CD4-positive, alpha-beta T cell (primary cell): ENCODE measurements around the gene TSPAN31. TPM values are rescaled to one million over a fixed set of nuclear protein-coding genes. Genes with fewer than 3 reads are reported as not detected.
"Not testable (repeated sequence)": the region's sequence is repeated elsewhere in the genome, so short reads cannot be mapped to it uniquely, and the experiment has no call there.

Experiments
- ATAC-seq: fragments of 200-7000 bp; cut with Tn5 transposase; one replicate; pipeline ENCODE4 v1.10.0; 2022; ENCODE audit warnings: mild to moderate bottlenecking; ENCODE audit not compliant: poor library complexity
- CTCF ChIA-PET: fragments of 350-600 bp; sonication (Branson Sonifier 250); formaldehyde crosslinking; loops from one replicate; lab custom pipeline; 2021; ENCODE audit warnings: antibody characterized with exemption, inconsistent platforms; lab: Charles Lee
- POLR2A ChIA-PET: fragments of 350-600 bp; sonication (Branson Sonifier 250); formaldehyde crosslinking; loops from one replicate; lab custom pipeline; 2021; ENCODE audit warnings: antibody characterized with exemption, inconsistent platforms; lab: Charles Lee
- DNase-seq, 14 experiments: peaks; one replicate each; pipeline ENCODE4 v3.0.0-alpha.2; 2013 to 2020; ENCODE audit warnings: mixed read lengths in 2 of 14
- H3K27ac ChIP-seq, 2 donors: one replicate each; pipeline versions ENCODE4 v1.5.1 to v1.7.0; 2013; ENCODE audit warnings: low read length in 2 of 2, low read depth in 1 of 2, mild to moderate bottlenecking in 1 of 2
- H3K27me3 ChIP-seq, 2 experiments: 1 replicate in 1 of 2; 2 replicates in 1 of 2; pipeline versions ENCODE4 v1.6.1 to v1.7.0; 2013; ENCODE audit warnings: low read length in 2 of 2, control low read depth in 1 of 2, mild to moderate bottlenecking in 1 of 2, moderate library complexity in 1 of 2; ENCODE audit not compliant: insufficient read depth in 2 of 2, control insufficient read depth in 1 of 2
- H3K36me3 ChIP-seq: one replicate; pipeline ENCODE4 v1.6.1; 2013; ENCODE audit warnings: low read length, control low read depth; ENCODE audit not compliant: insufficient read depth
- H3K4me1 ChIP-seq: one replicate; pipeline ENCODE4 v1.6.1; 2013; ENCODE audit warnings: low read length, control low read depth; ENCODE audit not compliant: insufficient read depth
- H3K4me3 ChIP-seq: one replicate; pipeline ENCODE4 v1.5.1; 2013; ENCODE audit warnings: mild to moderate bottlenecking, low read length, moderate library complexity
- H3K9me3 ChIP-seq, 2 experiments: 1 replicate in 1 of 2; 2 replicates in 1 of 2; pipeline versions ENCODE4 v1.6.1 to v1.7.0; 2013; ENCODE audit warnings: low read length in 2 of 2, mild to moderate bottlenecking in 2 of 2, control low read depth in 1 of 2, moderate library complexity in 1 of 2; ENCODE audit not compliant: control insufficient read depth in 1 of 2, insufficient read depth in 1 of 2
- H3K27ac Mint-ChIP-seq: one replicate; pipeline ENCODE4 v1.8.0; 2020; ENCODE audit warnings: mixed read lengths
- H3K27me3 Mint-ChIP-seq: one replicate; pipeline ENCODE4 v1.8.0; 2021; ENCODE audit warnings: mixed read lengths
- H3K36me3 Mint-ChIP-seq: one replicate; pipeline ENCODE4 v1.8.0; 2021; ENCODE audit warnings: low read depth, mixed read lengths
- H3K4me1 Mint-ChIP-seq: one replicate; pipeline ENCODE4 v1.8.0; 2021; ENCODE audit warnings: low read depth, mixed read lengths
- H3K4me3 Mint-ChIP-seq: one replicate; pipeline ENCODE4 v1.8.0; 2020; ENCODE audit warnings: mild to moderate bottlenecking, mixed read lengths
- H3K9me3 Mint-ChIP-seq: one replicate; pipeline ENCODE4 v1.8.0; 2020; ENCODE audit warnings: mixed read lengths
- intact Hi-C, 2 experiments: fragments of 100-400 bp; cut with DNase I in 1 of 2; cut with micrococcal nuclease in 1 of 2; formaldehyde crosslinking; loops; one replicate each; pipeline versions ENCODE4 v1.15.1 to v1.9.0; 2023 to 2025; cut with DNase I, micrococcal nuclease
- total RNA-seq, 174 experiments: library from RNA in 2 of 174; stranded (reverse) in 2 of 174; gene quantifications; one replicate each; pipeline ENCODE4 v1.2.3 and lab custom pipeline; 2021 to 2026
- TF ChIP-seq, protein P1 (sequence below): fragments of 200-600 bp; IDR thresholded peaks from one replicate; pipeline ENCODE4 v1.8.0; 2022; ENCODE audit warnings: antibody characterized with exemption, mild to moderate bottlenecking

Gene TSPAN31
- total RNA-seq, 2 experiments from 2014 or later: 10.3 to 10.7 TPM

DNA sequence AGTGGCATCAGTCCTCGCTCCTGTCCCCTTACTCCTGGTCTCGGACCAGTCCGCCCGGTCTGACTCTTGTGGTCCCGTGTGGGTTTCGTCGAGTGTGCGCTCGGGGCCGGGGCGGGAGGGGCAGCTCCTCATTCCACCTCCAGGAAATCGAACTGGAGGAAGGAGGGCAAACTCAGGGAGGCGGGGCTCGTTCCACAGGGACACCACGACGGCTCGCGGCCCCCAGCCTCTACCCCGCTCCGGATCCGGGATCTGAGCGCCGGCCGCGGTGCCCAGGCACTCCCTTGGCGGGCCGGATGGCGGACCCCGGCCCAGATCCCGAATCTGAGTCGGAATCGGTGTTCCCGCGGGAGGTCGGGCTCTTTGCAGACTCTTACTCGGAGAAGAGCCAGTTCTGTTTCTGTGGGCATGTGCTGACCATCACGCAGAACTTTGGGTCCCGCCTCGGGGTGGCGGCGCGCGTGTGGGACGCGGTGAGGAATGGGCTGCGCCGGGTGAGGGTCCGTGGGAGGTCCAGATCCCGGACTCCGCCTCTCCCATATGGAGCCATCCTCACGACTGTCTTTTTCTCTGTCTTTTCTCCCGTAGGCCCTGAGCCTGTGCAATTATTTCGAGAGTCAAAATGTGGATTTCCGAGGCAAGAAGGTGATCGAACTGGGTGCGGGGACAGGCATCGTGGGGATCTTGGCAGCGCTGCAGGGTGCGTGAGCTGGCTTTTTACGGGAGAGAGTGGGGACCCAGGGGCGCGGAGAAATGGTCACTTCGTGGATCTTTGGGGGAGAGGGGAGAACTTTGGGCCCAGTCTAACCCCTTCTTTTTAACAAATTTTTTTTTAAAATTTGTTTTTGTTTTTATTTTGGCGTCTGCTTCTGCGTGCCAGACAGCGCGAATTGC lies 27.8 kb downstream of the TSPAN31 start, which contains the start of gene EEF1AKMT3:
TSS of gene EEF1AKMT3 (plus strand) at position 186 of the 894 bp plus-strand sequence. CDS start at position 297, 111 bp downstream.
- H3K27me3 Mint-ChIP-seq: no peaks in the 10 kb centered on the region
- peaks cover 23% of the 10 kb centered on the region for H3K36me3 Mint-ChIP-seq
- peak within 1 kb of the TSS; percentile 63 for H3K4me3 ChIP-seq
- H3K9me3 ChIP-seq: no peaks in the 10 kb centered on the region
- peaks cover 0 to 1% of the 10 kb centered on the region in 2 experiments for H3K27me3 ChIP-seq
- peak within 1 kb of the TSS; percentile 93 for H3K27ac Mint-ChIP-seq
- TF ChIP-seq, protein P1, sequence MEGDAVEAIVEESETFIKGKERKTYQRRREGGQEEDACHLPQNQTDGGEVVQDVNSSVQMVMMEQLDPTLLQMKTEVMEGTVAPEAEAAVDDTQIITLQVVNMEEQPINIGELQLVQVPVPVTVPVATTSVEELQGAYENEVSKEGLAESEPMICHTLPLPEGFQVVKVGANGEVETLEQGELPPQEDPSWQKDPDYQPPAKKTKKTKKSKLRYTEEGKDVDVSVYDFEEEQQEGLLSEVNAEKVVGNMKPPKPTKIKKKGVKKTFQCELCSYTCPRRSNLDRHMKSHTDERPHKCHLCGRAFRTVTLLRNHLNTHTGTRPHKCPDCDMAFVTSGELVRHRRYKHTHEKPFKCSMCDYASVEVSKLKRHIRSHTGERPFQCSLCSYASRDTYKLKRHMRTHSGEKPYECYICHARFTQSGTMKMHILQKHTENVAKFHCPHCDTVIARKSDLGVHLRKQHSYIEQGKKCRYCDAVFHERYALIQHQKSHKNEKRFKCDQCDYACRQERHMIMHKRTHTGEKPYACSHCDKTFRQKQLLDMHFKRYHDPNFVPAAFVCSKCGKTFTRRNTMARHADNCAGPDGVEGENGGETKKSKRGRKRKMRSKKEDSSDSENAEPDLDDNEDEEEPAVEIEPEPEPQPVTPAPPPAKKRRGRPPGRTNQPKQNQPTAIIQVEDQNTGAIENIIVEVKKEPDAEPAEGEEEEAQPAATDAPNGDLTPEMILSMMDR: no peak
- peaks cover 28% of the 10 kb centered on the region for H3K4me1 ChIP-seq
- peaks cover 9% of the 10 kb centered on the region for H3K36me3 ChIP-seq
- H3K27ac ChIP-seq: peak within 1 kb of the TSS; percentile 79 to 85
- ChIA-PET POLR2A (interaction anchor here (0.7 to 1.5 kb wide), 13 partner anchors 9 to 164 kb away, joined by 3 to 15 read pairs (median 3); partner anchors contain the start of genes CDK4 and TSFM), CTCF (interaction anchor here (0.7 to 3.3 kb wide), 5 partner anchors 8 to 16 kb away, joined by 3 to 10 read pairs (median 6); partner anchors contain the start of gene TSFM)
- peak within 1 kb of the TSS; percentile 94 for H3K4me3 Mint-ChIP-seq
- ATAC-seq: peak; percentile 7
- intact Hi-C loops: loop anchor here (1.0 to 5.0 kb wide), 3 partner anchors 10 to 75 kb away; partner anchors contain the start of genes CTDSP2 (in 1 of the 2) and TSFM (in 1 of the 2)
- peaks cover 15% of the 10 kb centered on the region for H3K4me1 Mint-ChIP-seq
- peak in 4 of 14 experiments; percentile 22 to 48 (median 38) for DNase-seq
- no peaks in the 10 kb centered on the region for H3K9me3 Mint-ChIP-seq

DNA sequence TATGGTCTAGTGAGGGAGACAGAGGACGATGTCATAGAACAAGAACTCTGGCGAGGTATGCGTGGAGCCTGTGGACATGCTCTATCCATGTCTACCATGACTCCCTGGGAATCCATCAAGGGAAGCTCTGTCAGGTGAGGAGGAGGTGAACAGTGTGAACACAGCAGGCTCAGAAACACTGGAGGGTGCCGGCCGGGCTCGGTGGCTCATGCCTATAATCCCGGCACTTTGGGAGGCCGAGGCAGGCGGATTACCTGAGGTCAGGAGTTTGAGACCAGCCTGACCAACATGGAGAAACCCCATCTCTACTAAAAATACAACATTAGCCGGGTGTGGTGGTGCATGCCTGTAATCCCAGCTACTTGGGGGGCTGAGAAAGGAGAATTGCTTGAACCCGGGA lies 29.8 kb downstream of the TSPAN31 start:
- CTCF ChIA-PET: interaction anchor here (3.3 kb wide), 1 partner anchor 18 kb away, joined by 10 read pairs; no protein-coding TSS in a partner anchor
- POLR2A ChIA-PET, H3K27me3 ChIP-seq: not testable (repeated sequence)

GRCh38 chr12:57775044-57775443 lies 30.2 kb downstream of the TSPAN31 start:
- H3K27ac ChIP-seq: no peak overlapping the region
- no peaks in the 10 kb centered on the region for H3K9me3 Mint-ChIP-seq
- H3K36me3 Mint-ChIP-seq: peaks cover 7% of the 10 kb centered on the region
- no peak overlapping the region for H3K4me3 ChIP-seq
- DNase-seq: no peak
- no peaks in the 10 kb centered on the region for H3K27me3 Mint-ChIP-seq
- peaks cover 23% of the 10 kb centered on the region for H3K4me1 Mint-ChIP-seq
- H3K9me3 ChIP-seq: no peaks in the 10 kb centered on the region
- peaks cover 3% of the 10 kb centered on the region for H3K36me3 ChIP-seq
- H3K4me3 Mint-ChIP-seq: no peak overlapping the region
- H3K4me1 ChIP-seq: peaks cover 44% of the 10 kb centered on the region
- TF ChIP-seq, protein P1: no peak
- POLR2A ChIA-PET: no interaction called here
- H3K27ac Mint-ChIP-seq: no peak overlapping the region
- CTCF ChIA-PET: interaction anchor here (3.3 kb wide), 1 partner anchor 18 kb away, joined by 10 read pairs; no protein-coding TSS in a partner anchor
- intact Hi-C loops: no loop called here
- no peaks in the 10 kb centered on the region for H3K27me3 ChIP-seq
- no peak for ATAC-seq

More for the DNA sequence above, 29.8 kb downstream of the TSPAN31 start:
- not testable (repeated sequence) for H3K36me3 ChIP-seq, H3K9me3 ChIP-seq, H3K9me3 Mint-ChIP-seq, H3K27me3 Mint-ChIP-seq, H3K27ac ChIP-seq, H3K4me3 Mint-ChIP-seq, H3K27ac Mint-ChIP-seq, DNase-seq, H3K36me3 Mint-ChIP-seq, H3K4me3 ChIP-seq, ATAC-seq
- intact Hi-C loops: loop anchor here (5.0 kb wide), 2 partner anchors 68 to 73 kb away; partner anchors contain the start of gene CTDSP2 (in 1 of the 2)
- H3K4me1 Mint-ChIP-seq: peaks cover 19% of the 10 kb centered on the region
- H3K4me1 ChIP-seq: peaks cover 40% of the 10 kb centered on the region
